GM18861 (cell line): ENCODE measurements around the gene DRAM2.
"Not testable (repeated sequence)": the region's sequence is repeated elsewhere in the genome, so short reads cannot be mapped to it uniquely, and the experiment has no call there.

Source experiments
- ATAC-seq: cut with Tn5 transposase; IDR thresholded peaks from one replicate; pipeline ENCODE4 v1.9.1; 2021; ENCODE audit not compliant: unreplicated experiment

DRAM2 gene

GRCh38 chr1:111082421-111083203 lies 57.3 kb downstream of the DRAM2 start:
- no peak for ATAC-seq

- ATAC-seq, result not testable (repeated sequence)
Observed at GRCh38 chr1:111079329-111079728, 60.6 kb downstream of the DRAM2 start.

GRCh38 chr1:111077312-111077711 lies 62.6 kb downstream of the DRAM2 start:
- not testable (repeated sequence) for ATAC-seq
